ENCODE measurements around the gene PRKCH. TPM values are rescaled to one million over a fixed set of nuclear protein-coding genes. Genes with fewer than 3 reads are reported as not detected.
A peak's percentile ranks its signal among the peaks of the same experiment; 100 is the strongest.
"Not testable (repeated sequence)": the region's sequence is repeated elsewhere in the genome, so short reads cannot be mapped to it uniquely, and the experiment has no call there.

The PRKCH gene
- total RNA-seq, 1 experiment from 2014 or later = 2.3 TPM

GRCh38 chr14:61451891-61452400 lies 130.6 kb downstream of the PRKCH start:
- no peak for DNase-seq (ENCODE audit: extremely low read depth, low read depth)

GRCh38 chr14:61452452-61452851 lies 131.1 kb downstream of the PRKCH start:
- no peak for DNase-seq (ENCODE audit: extremely low read depth, low read depth)

GRCh38 chr14:61453103-61453767 lies 131.9 kb downstream of the PRKCH start:
- DNase-seq (ENCODE audit: extremely low read depth, low read depth) = no peak

- no peak for DNase-seq (ENCODE audit: extremely low read depth, low read depth)
Measured at GRCh38 chr14:61454545-61454944, 133.2 kb downstream of the PRKCH start.

- DNase-seq (ENCODE audit: extremely low read depth, low read depth) = no peak
Measured at GRCh38 chr14:61455351-61455750, 134.0 kb downstream of the PRKCH start.

GRCh38 chr14:61456720-61457119 lies 135.3 kb downstream of the PRKCH start:
- DNase-seq (ENCODE audit: extremely low read depth, low read depth) = peak; percentile 77

- no peak for DNase-seq (ENCODE audit: extremely low read depth, low read depth)
Measured at GRCh38 chr14:61458766-61459165, 137.4 kb downstream of the PRKCH start.

- DNase-seq (ENCODE audit: extremely low read depth, low read depth) = no peak
Measured at GRCh38 chr14:61459229-61459628, 137.8 kb downstream of the PRKCH start.

GRCh38 chr14:61460063-61460462 lies 138.7 kb downstream of the PRKCH start:
- DNase-seq (ENCODE audit: extremely low read depth, low read depth) = no peak

GRCh38 chr14:61460718-61461611 lies 139.6 kb downstream of the PRKCH start:
- DNase-seq (ENCODE audit: extremely low read depth, low read depth) = no peak

GRCh38 chr14:61461808-61462275 lies 140.5 kb downstream of the PRKCH start:
- peak; percentile 74 for DNase-seq (ENCODE audit: extremely low read depth, low read depth)

- peak; percentile 62 for DNase-seq (ENCODE audit: extremely low read depth, low read depth)
Measured at GRCh38 chr14:61462566-61463193, 141.3 kb downstream of the PRKCH start.

- DNase-seq (ENCODE audit: extremely low read depth, low read depth) = no peak
Measured at GRCh38 chr14:61463664-61464285, 142.4 kb downstream of the PRKCH start.

GRCh38 chr14:61464539-61465320 lies 143.4 kb downstream of the PRKCH start:
- not testable (repeated sequence) for DNase-seq (ENCODE audit: extremely low read depth, low read depth)

GRCh38 chr14:61466249-61466904 lies 145.0 kb downstream of the PRKCH start:
- DNase-seq (ENCODE audit: extremely low read depth, low read depth) = peak; percentile 66

GRCh38 chr14:61466905-61467280 lies 145.5 kb downstream of the PRKCH start:
- no peak for DNase-seq (ENCODE audit: extremely low read depth, low read depth)

- no peak for DNase-seq (ENCODE audit: extremely low read depth, low read depth)
Measured at GRCh38 chr14:61467296-61467695, 145.9 kb downstream of the PRKCH start.

GRCh38 chr14:61468063-61468825 lies 146.9 kb downstream of the PRKCH start:
- DNase-seq (ENCODE audit: extremely low read depth, low read depth) = no peak

GRCh38 chr14:61469781-61470180 lies 148.4 kb downstream of the PRKCH start:
- no peak for DNase-seq (ENCODE audit: extremely low read depth, low read depth)
